Suppressor macrophage (primary cell): ENCODE measurements around the gene CALR.
"Not testable (repeated sequence)": the region's sequence is repeated elsewhere in the genome, so short reads cannot be mapped to it uniquely, and the experiment has no call there.

ENCODE experiments used
- DNase-seq, 4 experiments: peaks; one replicate each; pipeline ENCODE4 v3.0.0-alpha.2; 2020 to 2022

CALR gene

DNA sequence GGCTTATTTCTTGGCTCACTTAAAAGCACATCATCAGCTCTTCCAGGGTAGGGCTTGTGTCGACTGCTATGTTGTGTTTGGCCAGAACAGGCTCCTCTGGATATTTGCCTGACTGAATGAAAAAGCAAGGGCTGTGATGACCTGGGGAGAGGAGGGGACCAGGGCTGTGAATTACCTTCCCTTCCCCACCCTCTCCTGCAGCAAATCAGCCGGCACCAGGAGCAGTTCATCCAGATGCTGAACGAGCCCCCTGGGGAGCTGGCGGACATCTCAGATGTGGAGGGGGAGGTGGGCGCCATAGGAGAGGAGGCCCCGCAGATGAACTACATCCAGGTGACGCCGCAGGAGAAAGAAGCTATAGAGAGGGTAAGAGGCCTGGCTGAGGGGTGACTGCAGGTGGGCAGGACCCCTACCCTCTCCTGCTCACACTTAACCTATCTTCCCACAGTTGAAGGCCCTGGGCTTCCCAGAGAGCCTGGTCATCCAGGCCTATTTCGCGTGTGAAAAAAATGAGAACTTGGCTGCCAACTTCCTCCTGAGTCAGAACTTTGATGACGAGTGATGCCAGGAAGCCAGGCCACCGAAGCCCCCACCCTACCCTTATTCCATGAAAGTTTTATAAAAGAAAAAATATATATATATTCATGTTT, 14.2 kb downstream of the CALR start:
- peak; percentile 83 to 89 (median 84) for DNase-seq

DNA sequence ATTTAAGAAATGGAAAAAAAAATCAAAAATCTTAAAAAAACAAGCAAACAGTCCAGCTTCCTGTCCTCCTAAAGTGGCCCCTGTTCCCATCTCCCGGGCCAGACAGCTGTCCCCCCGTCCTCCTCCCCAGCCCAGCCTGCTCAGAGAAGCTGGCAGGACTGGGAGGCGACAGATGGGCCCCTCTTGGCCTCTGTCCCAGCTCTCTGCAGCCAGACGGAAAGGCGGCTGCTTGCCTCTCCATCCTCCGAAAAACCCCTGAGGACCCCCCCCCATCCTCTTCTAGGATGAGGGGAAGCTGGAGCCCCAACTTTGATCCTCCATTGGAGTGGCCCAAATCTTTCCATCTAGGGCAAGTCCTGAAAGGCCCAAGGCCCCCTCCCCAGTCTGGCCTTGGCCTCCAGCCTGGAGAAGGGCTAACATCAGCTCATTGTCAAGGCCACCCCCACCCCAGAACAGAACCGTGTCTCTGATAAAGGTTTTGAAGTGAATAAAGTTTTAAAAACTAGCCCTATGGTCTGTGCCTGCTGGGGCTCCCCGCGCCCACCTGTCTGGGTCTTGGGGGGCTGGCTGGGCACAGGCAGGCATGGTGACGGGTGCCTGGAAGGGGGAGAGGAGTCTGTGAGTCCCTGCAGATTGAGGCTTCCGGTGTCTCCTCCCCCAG, 14.9 kb downstream of the CALR start:
- DNase-seq: peak in 1 of 4 experiments; percentile 0

DNA sequence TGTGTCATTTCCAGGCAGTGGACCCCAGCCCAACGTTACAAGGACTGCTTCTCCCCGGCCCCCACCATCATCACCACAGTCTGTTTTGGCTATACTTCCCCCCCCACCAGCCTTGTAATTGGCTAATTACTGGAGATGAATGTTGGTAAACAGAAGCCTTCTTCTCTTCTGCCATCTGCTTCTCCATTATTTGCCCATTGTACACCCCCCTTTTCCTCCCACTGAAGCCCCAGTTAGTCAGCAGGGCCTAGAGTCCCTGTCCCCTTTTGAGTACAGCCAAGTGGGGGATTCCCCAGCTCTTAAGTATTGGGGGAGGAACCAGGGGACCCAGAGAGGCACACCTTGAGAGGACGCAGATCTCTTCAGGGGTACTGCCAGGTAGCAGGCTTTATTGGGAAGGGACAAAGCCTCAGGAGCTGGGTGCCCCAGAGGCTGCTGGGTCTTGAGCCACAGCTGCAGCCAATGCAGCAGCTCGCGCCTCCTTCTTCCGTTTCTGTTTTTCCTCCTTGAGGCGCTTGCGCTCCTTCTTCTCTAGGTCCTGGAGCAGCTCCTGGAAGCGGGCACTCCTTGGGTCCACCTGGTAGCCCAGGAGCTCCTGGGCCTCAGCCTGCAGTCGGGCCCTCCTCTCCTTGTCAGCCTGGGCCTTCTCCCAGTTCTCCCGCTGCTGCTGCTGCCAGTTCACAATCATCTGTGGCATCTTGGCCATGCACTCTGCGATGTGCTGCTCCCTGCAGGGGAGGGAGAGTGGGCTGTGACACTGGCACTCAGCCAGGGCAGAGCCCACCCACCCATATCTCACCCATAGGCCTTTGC, 15.6 kb downstream of the CALR start:
- DNase-seq: peak in 2 of 4 experiments; percentile 3 to 28

DNA sequence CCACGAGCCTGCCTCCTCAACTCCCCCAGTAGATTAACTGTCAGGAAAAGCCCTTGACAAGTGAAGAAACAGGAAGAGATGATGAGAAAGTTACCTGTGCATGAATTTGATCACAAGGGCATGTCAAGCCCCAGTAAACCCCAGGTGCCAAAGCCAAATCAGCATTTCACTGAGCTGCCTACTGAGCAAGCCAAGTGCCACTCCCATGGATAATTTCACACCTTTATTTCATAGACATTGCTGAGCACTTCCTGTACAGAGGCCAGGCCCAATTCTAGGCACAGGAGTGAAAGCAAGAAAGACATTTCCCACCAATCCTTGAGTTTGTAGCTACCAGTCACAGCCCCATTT, 16.2 kb downstream of the CALR start:
- peak in 1 of 4 experiments; percentile 2 for DNase-seq

DNA sequence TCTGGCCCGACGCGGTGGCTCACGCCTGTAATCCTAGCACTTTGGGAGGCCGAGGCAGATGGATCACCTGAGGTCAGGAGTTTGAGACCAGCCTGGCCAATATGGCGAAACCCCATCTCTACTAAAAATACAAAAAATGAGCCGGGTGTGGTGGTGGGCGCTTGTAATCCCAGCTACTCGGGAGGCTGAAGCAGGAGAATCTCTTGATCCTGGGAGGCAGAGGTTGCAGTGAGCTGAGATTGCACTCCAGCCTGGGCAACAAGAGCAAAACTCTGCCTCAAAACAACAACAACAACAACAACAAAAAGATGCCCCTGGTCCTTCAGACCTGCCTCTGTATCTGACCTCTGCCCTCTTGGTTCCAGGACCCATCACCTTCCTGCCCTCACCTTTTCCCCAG, 17.2 kb downstream of the CALR start:
- DNase-seq: not testable (repeated sequence)

DNA sequence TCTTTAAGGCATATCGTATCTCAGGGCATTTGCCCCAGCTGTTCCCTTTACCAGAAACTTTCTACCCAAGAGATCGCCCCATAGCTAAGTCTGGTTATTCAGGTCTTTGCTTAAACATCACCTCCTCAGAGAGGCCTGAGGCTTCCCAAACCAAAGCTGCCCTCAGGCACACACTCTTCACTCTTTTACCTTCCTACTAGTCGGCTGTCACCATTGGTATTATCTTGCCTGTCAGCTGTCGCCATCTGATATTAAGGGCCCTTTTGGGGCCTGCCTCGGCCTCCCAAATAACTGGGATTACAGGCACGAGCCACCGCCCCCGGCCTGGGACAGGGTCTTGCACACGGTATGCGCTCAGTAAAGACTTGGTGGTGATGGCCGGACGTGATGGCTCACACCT, 17.6 kb downstream of the CALR start:
- no peak for DNase-seq

DNA sequence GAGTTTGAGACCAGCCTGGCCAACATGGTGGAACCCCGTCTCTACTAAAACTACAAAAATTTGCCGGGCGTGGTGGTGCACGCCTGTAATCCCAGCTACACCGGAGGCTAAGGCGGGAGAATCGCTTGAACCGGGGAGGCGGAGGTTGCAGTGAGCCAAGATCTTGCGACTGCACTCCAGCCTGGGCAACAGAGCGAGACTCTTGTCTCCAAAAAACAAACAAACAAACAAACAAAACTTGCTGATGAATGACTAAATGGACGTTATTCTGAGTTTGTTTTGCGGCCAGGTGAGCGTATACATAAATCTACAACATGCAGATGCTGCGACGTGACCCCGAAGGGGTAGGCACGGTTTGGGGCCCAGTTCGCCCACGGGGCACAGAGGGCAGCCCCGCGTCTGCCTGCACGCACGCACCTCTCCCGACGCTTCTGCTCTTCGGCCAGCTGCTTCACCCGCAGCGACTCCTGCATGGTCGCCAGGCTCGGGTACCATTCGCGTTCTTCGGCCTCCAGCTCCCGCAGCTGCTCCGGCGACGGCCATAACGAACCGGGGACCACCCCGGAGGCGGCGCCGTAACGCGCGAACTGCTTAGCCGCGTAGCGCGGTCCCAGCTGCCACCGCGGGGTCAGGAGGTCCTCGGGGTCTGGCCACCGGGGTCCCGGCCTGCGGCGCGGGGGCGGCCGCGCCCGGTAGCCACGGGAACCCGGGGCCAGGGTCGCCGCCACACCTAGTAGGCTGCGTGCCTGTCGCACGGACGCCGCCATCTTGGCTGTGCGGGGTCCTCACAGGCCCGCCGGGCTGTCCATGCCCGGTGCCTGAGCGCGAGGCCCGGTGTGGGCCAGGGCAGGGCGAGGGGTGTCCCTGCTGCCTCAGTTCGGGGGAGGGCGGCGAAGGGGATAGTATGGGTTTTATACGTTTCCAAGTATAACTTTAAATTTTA, 18.3 kb downstream of the CALR start, which contains the start of gene GADD45GIP1:
Gene GADD45GIP1 (minus strand): TSS at position 778 of the 943 bp plus-strand sequence. CDS start 11 bp downstream, at position 767.
- DNase-seq: peak; percentile 84 to 93 (median 89)

DNA sequence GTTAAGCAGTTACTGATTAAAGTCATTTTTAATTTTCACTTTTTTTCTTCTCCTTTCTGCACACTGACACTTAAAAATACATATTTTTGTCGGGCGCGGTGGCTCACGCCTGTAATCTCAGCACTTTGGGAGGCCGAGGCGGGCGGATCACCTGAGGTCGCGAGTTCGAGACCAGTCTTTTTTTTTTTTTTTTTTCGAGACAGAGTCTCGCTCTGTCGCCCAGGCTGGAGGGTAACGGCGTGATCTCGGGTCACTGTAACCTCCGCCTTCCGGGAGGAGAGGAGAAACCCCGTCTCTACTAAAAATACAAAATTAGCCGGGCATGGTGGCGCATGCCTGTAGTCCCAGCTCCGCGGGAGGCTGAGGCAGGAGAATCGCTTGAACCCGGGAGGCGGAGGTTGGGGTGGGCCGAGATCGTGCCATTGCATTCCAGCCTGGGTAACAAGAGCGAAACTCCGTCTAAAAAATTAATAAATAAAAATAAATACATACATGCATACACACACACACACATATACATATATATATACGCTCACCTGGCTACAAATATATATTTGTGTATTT, 19.1 kb downstream of the CALR start:
- not testable (repeated sequence) for DNase-seq

DNA sequence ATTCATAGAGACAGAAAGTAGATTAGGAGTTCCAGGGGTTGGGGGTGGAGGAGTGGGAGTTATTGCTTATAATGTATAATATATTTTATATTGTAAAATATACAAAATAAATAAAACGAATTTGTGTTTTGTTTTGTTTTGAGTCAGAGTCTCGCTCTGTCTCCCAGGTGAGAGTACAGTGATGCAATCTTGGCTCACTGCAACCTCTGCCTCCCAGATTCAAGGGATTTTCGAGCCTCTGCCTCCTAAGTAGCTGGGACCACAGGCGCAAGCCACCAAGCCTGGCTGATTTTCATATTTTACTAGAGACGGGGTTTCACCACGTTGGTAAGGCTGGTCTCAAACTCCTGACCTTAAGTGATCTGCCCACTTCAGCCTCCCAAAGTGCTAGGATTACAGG, 21.1 kb downstream of the CALR start:
- no peak for DNase-seq

DNA sequence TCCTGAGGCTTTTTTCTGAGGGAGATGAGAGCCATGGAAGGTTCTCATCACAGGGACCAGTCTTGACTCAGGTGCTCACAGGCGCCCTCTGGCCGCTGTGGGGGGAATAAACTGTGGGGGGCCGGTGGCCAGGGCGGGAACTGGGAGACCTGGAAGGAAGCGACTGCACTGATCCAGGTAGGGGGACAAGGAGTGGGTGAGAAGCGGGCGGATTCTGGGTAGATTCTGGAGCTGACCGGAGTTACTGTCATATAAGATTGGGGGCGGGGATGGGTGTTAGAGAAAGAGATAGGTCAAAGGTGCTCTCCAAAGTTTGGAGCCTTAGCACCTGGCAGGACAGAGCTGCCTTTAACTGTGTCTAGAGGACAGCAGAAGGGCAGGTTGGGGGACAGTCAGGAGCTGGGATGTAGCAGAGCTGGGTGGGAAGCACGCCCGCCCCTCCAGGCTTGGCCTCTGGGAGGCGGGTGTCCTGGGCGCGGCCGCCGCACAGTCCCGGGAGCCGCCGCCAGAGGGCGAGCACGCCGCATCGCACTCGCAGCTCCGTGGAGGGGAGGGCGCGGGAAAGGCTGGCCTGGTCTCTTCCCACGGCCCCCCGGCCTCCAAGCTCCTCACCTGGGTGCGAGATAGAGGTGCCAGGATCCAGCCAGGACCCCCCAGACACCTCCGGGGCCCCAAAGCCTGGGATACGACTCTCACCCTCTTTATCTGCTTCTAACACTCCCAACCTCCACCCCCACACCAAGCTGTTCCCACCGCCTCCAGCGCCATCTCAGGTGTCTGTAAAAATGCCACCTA, 26.8 kb downstream of the CALR start:
- peak; percentile 80 to 90 (median 88) for DNase-seq

DNA sequence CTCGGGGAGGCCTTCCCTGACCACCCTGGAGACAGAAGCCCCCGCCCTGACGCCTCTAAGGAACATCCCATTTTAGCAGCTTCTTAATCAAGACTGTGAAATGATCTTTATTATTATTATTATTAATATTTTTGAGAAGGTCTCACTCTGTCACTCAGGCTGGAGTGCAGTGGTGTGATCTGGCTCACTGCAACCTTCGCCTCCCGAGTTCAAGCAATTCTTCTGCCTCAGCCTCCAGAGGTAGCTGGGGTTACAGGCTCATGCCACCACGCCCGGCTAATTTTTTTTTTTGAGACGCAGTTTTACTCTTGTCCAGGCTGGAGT, 27.4 kb downstream of the CALR start:
- DNase-seq: no peak

DNA sequence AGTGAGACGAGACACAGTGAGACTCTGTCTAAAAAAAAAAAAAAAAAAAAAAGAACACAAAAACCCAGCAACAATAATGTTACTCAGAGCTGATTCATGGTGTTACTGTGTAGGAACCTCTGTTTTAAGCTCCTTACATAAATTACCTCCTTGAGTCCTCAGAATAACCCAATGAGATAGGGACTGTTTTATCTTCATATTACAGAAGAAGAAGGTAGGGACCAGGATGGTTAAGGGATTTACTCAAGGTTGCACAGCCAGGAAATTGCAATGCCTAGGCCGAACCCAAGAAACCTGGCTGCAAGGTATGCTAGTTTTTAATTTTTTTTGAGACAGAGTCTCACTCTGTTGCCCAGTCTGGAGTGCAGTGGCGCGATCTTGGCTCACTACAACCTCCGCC, 29.5 kb downstream of the CALR start:
- DNase-seq: no peak

DNA sequence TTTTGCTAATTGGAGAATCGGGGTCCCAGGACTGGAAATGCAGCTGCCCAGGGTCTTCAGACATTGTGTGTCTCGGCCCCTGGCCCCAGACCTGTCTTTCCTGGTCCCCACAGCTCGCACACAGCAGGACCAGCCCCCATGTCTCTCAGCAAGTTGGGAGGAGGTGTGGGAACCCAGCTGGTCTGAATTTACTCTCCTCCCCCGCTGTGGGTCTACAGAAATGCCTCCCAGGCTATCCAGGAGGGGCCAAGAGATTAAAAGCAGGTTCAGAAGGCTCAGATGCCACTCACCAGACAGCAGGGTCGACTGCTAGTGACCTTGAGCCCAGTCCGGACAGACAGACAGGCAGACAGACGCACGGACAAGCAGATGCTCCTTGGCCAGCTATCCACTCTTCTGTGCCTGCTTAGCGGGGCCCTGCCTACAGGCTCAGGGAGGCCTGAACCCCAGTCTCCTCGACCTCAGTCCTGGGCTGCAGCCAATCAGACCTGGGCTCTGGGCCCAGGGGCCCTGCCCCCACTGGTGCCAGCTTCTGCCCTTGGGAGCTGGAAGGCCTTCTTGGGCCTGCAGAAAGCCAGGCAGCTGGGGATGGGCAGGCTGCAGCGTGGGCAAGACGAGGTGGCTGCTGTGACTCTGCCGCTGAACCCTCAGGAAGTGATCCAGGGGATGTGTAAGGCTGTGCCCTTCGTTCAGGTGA, 31.0 kb downstream of the CALR start, which contains the start of gene DAND5:
Gene DAND5 (plus strand): TSS at position 285 of the 697 bp plus-strand sequence. CDS start 85 bp downstream, at position 370.
- no peak for DNase-seq

DNA sequence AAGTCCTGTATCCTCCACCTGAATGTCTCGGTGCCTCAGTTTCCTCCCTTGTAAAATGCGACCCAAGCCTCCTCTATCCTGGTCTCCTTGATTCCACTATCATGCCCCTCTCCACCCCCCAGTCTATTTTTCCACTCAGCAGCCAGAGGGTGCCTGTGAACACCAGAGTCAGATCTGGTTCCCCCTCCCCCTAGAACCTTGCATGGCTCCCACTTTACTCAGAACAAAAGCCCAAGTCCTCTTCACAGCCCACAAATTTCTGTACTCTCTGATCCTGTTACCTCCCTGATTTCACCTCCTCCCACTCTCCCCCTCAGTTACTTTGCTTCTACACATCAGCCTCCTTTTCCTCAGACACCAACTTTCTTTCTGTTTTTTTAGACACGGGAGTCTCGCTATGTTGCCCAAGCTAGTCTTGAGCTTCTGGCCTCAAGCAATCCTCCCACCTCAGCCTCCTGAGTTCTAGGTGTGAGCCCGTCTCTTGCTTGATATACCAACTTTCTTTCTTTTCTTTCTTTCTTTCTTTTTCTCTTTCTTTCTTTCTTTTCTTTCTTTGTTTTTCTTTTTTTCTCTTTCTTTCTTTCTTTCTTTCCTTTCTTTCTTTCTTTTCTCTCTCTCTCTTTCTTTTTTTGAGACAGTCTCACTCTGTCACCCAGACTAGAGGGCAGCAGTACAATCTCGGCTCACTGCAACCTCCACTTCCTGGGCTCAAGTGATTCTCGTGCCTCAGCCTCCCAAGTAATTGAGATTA, 31.8 kb downstream of the CALR start:
- no peak for DNase-seq

DNA sequence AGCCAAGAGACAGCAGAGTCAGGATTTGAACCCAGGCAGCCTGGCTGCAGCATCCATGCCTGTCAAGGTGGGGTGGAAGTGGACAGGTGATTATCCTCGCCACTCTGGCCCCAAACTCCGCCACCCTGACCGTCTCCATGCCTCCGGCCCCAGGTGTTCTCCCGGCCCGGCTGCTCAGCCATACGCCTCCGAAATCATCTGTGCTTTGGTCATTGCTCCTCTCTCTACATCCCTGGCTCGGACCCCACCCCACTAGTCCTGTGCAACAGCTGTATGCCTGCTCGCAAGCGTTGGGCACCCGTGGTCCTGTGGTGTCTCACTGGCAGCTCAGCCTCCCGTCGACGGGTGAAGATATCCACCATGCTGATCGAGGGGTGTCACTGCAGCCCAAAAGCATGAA, 34.8 kb downstream of the CALR start:
- no peak for DNase-seq

DNA sequence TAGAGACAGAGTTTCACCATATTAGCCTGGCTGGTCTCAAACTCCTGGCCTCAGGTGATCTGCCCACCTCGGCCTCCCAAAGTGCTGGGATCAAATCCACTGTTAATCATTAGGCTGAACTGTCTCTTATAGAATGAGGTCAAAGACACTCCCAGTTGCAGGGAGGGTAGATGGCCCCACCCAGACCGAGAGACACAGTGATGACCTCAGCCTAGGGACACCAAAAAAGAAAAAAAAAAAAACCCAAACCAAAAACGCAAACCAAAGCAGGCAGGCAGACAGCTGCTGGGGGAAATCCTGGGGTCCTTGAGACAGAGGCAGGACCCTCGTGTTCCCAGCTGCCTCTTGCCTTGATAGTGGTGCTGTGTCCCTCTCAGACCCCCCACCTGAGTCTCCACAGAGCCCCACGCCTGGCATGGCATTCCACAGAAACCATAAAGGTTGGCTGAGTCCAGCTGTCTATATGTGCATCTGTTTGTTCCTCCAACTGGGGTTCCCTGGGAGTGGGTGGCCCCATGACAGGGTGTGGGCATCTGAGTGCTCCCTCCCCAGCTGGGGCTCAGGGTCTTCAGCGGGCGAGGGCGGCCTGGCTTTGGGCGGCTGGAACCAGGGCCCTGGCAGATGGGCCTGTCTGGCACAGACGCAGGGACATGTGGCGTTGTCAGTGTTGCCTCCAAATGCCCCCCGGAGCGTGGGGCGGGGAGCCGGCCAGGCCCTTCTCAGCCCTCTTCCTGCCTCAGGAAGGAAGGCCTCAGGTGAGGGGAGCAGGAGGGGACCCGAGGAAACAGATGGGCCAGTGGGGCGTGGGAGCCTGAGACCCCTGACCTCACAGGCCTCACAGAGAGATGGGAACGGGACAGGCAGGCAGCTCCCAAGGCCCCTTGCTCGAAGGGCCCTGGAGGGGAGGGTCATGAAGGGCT, 36.2 kb downstream of the CALR start:
- DNase-seq: no peak

DNA sequence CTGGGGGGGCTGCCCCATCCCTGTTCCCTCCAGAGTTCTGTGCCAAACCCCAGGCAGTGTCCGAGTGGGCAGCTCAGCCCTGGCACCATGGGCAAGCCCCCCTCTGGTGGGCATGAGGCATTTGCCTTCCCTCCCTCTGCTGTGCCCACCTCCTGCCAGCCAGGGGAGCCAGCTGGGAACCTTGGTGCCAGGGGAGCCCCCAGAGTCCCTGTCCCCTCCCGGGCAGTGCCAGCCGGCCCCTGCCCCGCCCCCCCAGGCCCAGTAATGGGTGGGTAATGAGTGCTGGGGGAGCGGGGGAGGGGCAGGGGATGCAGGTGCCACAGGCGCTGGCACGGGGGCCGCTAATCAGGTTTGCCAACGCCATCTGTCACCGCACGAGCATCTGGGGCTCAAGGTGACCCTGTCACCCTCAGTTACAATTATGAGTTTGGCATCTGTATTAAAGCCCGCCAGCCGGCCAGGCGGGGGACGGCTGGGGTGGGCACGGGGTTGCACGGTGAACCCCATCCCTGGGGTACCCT, 36.9 kb downstream of the CALR start:
- no peak for DNase-seq

DNA sequence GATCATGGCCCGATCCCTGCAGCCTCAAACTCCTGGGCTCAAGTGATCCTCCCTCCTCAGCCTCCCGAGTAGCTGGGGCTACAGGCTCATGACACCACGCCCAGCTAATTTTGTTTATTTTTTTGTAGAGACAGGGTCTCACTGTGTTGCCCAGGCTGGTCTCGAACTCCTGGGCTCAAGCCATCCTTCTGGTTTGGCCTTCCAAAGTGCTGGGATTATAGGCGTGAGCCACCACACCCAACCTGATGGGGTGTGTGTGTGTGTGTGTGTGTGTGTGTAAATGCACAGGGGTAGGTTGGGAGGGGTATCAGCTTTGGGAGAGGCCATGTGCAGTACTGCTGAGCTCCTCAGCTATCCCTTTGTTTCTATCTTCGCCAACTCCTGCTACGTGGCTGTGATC, 37.7 kb downstream of the CALR start:
- not testable (repeated sequence) for DNase-seq
